MG63 (cell line): ENCODE measurements around the gene WIPF3. TPM values are rescaled to one million over a fixed set of nuclear protein-coding genes. Genes with fewer than 3 reads are reported as not detected.
"Not testable (repeated sequence)": the region's sequence is repeated elsewhere in the genome, so short reads cannot be mapped to it uniquely, and the experiment has no call there.

Source experiments
- DNase-seq: peaks from one replicate; pipeline ENCODE4 v3.0.0-alpha.2; 2020
- H3K27me3 ChIP-seq: fragments of 250-450 bp; sonication (Bioruptor Pico); 2 replicates; pipeline ENCODE4 v1.5.1; 2020; ENCODE audit warnings: mild to moderate bottlenecking, moderate library complexity
- H3K36me3 ChIP-seq: fragments of 250-450 bp; sonication (Bioruptor Pico); 2 replicates; pipeline ENCODE4 v1.5.1; 2020; ENCODE audit warnings: mild to moderate bottlenecking, moderate library complexity
- H3K4me3 ChIP-seq: fragments of 250-450 bp; sonication (Bioruptor Pico); 2 replicates; pipeline ENCODE4 v1.5.1; 2020; ENCODE audit warnings: mild to moderate bottlenecking, moderate library complexity
- H3K9me3 ChIP-seq: fragments of 250-450 bp; sonication (Bioruptor Pico); 2 replicates; pipeline ENCODE4 v1.5.1; 2020; ENCODE audit warnings: mild to moderate bottlenecking, moderate library complexity
- total RNA-seq: library from RNA; depleted of rRNA; stranded (reverse); fragments of >200 nt; shearing (Covaris generic); gene quantifications from 2 replicates; pipeline ENCODE4 v1.2.3, GENCODE V29; 2014; ENCODE audit warnings: low replicate concordance

Gene WIPF3
- total RNA-seq, 1 experiment from 2014 or later, result not detected

DNA sequence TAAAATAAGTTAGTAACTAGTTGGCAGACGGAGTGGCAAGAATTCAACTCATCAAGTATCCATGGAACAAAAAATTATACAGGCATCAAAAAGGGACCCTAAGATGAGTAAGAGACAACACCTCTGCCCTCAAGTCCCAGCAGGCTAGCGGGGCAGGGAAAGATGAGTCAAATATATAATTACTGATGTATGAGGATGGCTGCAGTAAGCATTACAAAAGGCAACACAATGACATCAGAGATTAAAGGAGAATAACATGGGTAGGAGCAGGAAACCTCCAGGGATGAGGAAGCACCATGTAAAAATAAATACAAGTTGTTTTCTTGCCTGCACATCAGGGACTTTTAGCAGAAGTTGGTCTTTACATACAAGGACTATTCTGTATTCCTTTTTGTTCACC lies 133.9 kb downstream of the WIPF3 start:
- H3K36me3 ChIP-seq, result peaks cover 31% of the 10 kb centered on the region
- DNase-seq, result no peak

GRCh38 chr7:29945259-29945809 lies 139.0 kb downstream of the WIPF3 start:
- Histone ChIP-seq H3K27me3 (no peaks in the 10 kb centered on the region), H3K9me3 (no peaks in the 10 kb centered on the region), H3K4me3 (no peak overlapping the region), H3K36me3 (peaks cover 12% of the 10 kb centered on the region)
- DNase-seq, result no peak

More for the DNA sequence above, 133.9 kb downstream of the WIPF3 start:
- Histone ChIP-seq H3K27me3 (no peaks in the 10 kb centered on the region), H3K4me3 (no peak overlapping the region), H3K9me3 (no peaks in the 10 kb centered on the region)

- DNase-seq, result peak; percentile 23
- H3K36me3 ChIP-seq, result peaks cover 13% of the 10 kb centered on the region
Observed at GRCh38 chr7:29946428-29947186, 140.3 kb downstream of the WIPF3 start.

GRCh38 chr7:29948587-29948986 lies 142.3 kb downstream of the WIPF3 start:
- Histone ChIP-seq H3K9me3 (no peaks in the 10 kb centered on the region; the same call in 1 of the 2 replicates), H3K27me3 (no peaks in the 10 kb centered on the region), H3K4me3 (no peak overlapping the region), H3K36me3 (peaks cover 19% of the 10 kb centered on the region)
- DNase-seq, result no peak

More at GRCh38 chr7:29946428-29947186, 140.3 kb downstream of the WIPF3 start:
- Histone ChIP-seq H3K4me3 (no peak overlapping the region), H3K27me3 (no peaks in the 10 kb centered on the region), H3K9me3 (no peaks in the 10 kb centered on the region; the same call in 1 of the 2 replicates)

DNA sequence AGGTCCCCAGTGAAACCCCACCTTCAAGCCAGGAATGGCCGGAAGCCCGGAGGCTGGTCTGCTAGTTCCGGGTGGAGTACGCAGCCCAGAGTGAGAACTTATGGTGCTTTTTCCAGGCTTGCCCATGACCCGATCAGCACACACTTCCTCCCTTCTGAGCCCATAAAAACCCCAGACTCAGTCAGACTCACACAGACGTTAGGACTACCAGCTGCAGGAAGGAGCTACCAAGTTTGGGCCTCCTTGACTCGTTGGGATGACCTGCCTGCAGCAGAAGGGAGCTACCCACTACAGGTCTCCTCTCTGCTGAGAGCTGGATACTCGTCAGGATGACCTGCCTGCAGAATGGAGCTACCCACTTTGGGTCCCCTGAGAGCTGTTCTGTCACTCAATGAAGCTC lies 144.2 kb downstream of the WIPF3 start:
- no peaks in the 10 kb centered on the region; the same call in 1 of the 2 replicates for H3K9me3 ChIP-seq
- DNase-seq, result no peak
- H3K4me3 ChIP-seq, result no peak overlapping the region
- H3K36me3 ChIP-seq, result peaks cover 19% of the 10 kb centered on the region
- H3K27me3 ChIP-seq, result no peaks in the 10 kb centered on the region

GRCh38 chr7:29951206-29951605 lies 144.9 kb downstream of the WIPF3 start:
- Histone ChIP-seq H3K9me3 (no peaks in the 10 kb centered on the region; the same call in 1 of the 2 replicates), H3K36me3 (peaks cover 19% of the 10 kb centered on the region), H3K4me3 (no peak overlapping the region), H3K27me3 (no peaks in the 10 kb centered on the region)
- no peak for DNase-seq

- H3K27me3 ChIP-seq, result no peaks in the 10 kb centered on the region
- DNase-seq, result no peak
- no peak overlapping the region for H3K4me3 ChIP-seq
- no peaks in the 10 kb centered on the region; the same call in 1 of the 2 replicates for H3K9me3 ChIP-seq
- peaks cover 15% of the 10 kb centered on the region for H3K36me3 ChIP-seq
Observed at GRCh38 chr7:29953726-29954347, 147.5 kb downstream of the WIPF3 start.

- Histone ChIP-seq H3K27me3 (no peaks in the 10 kb centered on the region), H3K4me3 (no peak overlapping the region), H3K9me3 (no peaks in the 10 kb centered on the region; the same call in 1 of the 2 replicates), H3K36me3 (peaks cover 15% of the 10 kb centered on the region)
- DNase-seq, result no peak
Observed at GRCh38 chr7:29955075-29955792, 148.9 kb downstream of the WIPF3 start.

DNA sequence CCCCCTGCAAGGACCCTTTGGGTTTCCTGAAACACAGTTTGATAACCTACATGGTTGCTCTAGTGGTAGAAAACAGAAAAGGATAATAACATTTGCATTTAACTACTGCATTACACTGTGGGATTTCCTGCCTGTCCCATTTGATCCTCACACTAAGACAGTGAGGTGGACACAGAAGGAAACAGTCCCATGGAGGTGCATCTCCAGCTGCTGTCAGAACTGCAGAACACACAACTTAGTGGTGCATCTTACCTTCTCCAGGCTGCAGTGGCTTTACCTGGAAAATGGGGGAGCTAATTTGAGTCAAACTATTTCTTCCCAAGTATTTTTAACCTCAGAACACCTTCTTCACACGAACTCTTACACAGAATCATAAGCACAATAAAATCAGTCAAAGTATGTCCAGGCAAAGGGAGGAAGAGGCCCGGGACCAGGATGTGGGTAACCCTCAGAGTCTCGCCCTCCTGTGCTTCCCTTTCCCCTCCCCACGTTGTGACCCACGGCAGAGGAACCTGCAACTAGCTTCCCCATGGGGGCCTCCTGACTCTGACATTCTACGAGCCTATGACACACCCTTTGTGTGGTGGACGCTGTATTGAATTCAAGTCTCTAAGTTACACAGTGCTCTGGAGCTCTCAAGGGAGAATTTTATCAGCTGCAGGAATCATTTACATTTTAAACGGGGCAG lies 149.6 kb downstream of the WIPF3 start:
- no peak for DNase-seq
- Histone ChIP-seq H3K36me3 (peaks cover 13% of the 10 kb centered on the region), H3K4me3 (no peak overlapping the region), H3K27me3 (no peaks in the 10 kb centered on the region), H3K9me3 (no peaks in the 10 kb centered on the region; the same call in 1 of the 2 replicates)

DNA sequence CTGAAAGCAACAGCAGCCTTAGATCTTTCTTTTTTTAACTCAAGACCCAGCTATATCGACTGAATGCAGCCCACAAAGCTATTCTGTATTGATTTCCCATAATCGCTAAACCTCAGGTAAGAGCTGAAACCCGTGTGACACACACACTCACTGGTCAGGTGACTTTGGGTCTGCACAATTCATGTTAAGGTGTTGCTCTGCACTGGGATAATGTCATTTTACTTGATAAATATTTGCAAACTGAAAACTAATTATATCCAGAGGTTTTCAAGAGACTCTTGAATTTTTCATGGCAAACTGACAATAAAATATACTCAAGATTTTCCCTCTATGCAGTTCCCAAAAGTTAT lies 150.2 kb downstream of the WIPF3 start:
- Histone ChIP-seq H3K36me3 (peaks cover 8% of the 10 kb centered on the region), H3K4me3 (no peak overlapping the region), H3K27me3 (no peaks in the 10 kb centered on the region), H3K9me3 (no peaks in the 10 kb centered on the region; the same call in 1 of the 2 replicates)
- DNase-seq, result no peak

GRCh38 chr7:29957521-29958310 lies 151.4 kb downstream of the WIPF3 start:
- DNase-seq, result no peak

DNA sequence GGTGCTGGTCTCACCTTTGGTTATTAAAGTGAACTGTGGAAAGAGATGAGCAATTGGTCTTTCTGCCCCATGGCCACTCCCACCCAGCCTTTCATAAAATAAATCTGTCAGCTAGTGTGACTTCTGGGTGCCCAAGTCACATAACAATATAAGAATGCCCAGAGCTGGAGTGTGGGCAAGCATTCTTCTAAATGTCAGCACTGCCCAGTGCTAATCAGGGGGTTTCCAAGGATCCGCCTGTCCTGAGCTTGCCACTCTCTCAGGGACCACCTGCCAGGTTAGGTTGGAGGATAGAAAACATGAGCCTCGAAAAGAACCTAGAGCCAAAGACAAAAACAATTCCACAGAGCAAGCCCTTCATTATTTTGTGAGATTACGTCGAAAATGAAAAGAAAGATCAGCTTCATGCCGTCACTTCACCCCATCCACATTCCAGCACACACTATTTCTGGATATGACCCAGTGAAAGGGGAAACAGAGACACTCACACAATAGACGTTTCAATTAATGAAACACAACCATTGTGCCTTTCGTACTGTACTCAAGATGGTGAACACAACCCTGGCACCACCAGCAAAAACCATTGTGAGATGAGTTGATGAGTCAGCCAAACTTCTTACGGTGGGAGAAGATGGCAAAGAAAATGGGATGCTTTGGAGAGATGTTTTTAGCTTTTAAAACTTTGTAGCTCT lies 152.5 kb downstream of the WIPF3 start:
- no peak overlapping the region for H3K4me3 ChIP-seq
- no peak for DNase-seq
- no peaks in the 10 kb centered on the region for H3K9me3 ChIP-seq
- H3K36me3 ChIP-seq, result no peaks in the 10 kb centered on the region; the same call in none of the 2 replicates
- H3K27me3 ChIP-seq, result no peaks in the 10 kb centered on the region

More at GRCh38 chr7:29957521-29958310, 151.4 kb downstream of the WIPF3 start:
- Histone ChIP-seq H3K4me3 (no peak overlapping the region), H3K27me3 (no peaks in the 10 kb centered on the region), H3K9me3 (no peaks in the 10 kb centered on the region), H3K36me3 (no peaks in the 10 kb centered on the region; the same call in 1 of the 2 replicates)

DNA sequence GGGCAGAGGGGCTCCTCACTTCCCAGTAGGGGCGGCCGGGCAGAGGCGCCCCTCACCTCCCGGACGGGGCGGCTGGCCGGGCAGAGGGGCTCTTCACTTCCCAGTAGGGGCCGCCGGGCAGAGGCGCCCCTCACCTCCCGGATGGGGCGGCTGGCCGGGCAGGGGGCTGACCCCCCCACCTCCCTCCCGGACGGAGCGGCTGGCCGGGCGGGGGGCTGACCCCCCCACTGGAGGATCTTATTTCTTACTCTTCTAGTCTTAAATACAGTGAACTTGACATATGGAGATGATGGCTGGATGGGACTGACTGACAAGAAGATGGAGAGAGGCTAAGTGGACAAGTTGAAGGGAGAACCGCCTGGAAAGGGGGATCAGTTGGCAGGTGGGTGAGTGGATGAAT lies 155.3 kb downstream of the WIPF3 start:
- not testable (repeated sequence) for DNase-seq, H3K4me3 ChIP-seq, H3K27me3 ChIP-seq, H3K36me3 ChIP-seq, H3K9me3 ChIP-seq

DNA sequence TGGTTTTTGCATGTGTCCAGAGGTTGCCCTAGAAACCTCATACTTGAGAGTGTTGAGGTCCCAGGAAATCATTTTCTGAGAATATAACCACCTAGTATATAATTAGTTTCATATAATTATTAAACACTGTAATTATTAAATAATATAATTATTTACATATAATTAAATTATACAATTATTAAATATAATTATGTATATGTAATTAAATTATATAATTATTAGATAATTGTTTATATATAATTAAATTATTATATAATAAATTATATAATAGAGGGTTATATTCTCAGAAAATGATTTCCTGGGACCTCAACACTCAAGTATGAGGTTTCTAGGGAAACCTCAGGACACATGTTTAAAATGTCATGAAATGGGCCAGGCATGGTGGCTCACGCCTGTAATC lies 155.7 kb downstream of the WIPF3 start:
- H3K36me3 ChIP-seq, result no peaks in the 10 kb centered on the region; the same call in 1 of the 2 replicates
- H3K9me3 ChIP-seq, result no peaks in the 10 kb centered on the region
- no peak for DNase-seq
- no peaks in the 10 kb centered on the region for H3K27me3 ChIP-seq
- no peak overlapping the region for H3K4me3 ChIP-seq

DNA sequence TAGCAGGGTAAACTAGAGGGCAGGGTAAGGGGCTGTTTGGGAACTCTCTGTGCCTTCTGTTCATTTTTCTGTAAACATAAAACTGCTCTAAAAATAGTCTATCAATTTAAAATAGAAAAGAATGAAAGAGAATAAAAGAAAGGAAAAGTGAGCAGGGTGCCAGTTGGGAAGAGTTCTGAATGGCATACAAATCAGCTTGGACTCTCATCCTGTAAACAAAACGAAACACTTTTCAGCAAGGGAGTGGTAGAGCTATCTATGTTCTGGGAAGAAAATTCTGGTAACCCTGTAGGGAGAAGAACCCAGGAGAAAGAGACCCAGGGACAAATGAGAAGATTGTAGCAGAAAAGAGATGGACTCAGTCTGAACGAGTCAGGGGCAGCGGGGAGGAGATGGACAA lies 158.7 kb downstream of the WIPF3 start:
- no peaks in the 10 kb centered on the region for H3K27me3 ChIP-seq

More for the DNA sequence above, 158.7 kb downstream of the WIPF3 start:
- Histone ChIP-seq H3K36me3 (peaks cover 7% of the 10 kb centered on the region; the same call in 1 of the 2 replicates), H3K9me3 (no peaks in the 10 kb centered on the region), H3K4me3 (no peak overlapping the region)
- DNase-seq, result no peak
